ENCODE data around the gene LCOR. TPM values are rescaled to one million over a fixed set of nuclear protein-coding genes. Genes with fewer than 3 reads are reported as not detected.

The LCOR gene
- total and polyA plus RNA-seq, 2 of the 4 experiments (the other 2 are of a cell fraction) = 3.7 to 36.9 TPM

DNA sequence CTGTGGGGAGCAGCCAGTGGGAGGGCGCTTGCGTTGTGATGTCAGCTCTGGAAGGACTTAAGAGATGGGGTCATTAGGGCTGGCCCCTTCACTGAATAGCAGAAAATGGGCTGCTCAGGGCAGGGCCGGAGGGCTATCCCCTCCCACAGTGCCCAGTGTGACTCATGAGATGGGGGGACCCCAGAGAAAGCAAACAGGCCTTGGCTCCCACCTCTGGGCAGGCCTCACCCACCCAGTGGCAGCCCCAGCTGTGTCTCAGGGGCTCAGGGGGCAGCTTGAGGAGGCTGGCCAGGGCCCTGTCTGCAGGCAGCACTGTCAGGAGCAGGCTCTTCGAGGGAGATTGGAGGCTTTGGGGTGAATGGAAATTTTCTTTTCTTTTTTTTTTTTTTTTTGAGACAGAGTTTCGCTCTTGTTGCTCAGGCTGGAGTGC, 185.4 kb downstream of the LCOR start:
- H2AK9ac ChIP-seq (replicated peaks; ENCODE audit: low read depth, low read length, poor library complexity) = no peak overlapping the region
- POLR2A ChIA-PET (ENCODE audit: unreplicated experiment) = no interaction called here
- H3K27ac ChIP-seq (ENCODE audit: insufficient read depth, low read length) = no peak overlapping the region
- CTCF ChIA-PET = interaction anchor here (0.7 to 0.9 kb wide), 2 partner anchors 20 to 178 kb away, joined by 4 to 5 read pairs; no protein-coding TSS in a partner anchor
- TF ChIP-seq CHD1 (IDR thresholded peaks at IDR 0.05; ENCODE audit: low read depth, low read length) = no peak
- TF ChIP-seq FOS (IDR thresholded peaks at IDR 0.05; ENCODE audit: low read depth, low read length) = no peak
- no peak for TF ChIP-seq RFX5 (IDR thresholded peaks at IDR 0.05; ENCODE audit: low read depth, low read length)
- TF ChIP-seq, protein P1, sequence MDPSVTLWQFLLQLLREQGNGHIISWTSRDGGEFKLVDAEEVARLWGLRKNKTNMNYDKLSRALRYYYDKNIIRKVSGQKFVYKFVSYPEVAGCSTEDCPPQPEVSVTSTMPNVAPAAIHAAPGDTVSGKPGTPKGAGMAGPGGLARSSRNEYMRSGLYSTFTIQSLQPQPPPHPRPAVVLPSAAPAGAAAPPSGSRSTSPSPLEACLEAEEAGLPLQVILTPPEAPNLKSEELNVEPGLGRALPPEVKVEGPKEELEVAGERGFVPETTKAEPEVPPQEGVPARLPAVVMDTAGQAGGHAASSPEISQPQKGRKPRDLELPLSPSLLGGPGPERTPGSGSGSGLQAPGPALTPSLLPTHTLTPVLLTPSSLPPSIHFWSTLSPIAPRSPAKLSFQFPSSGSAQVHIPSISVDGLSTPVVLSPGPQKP (IDR thresholded peaks at IDR 0.05; ENCODE audit: borderline replicate concordance, low read depth, low read length) = no peak
- TF ChIP-seq, protein P2, sequence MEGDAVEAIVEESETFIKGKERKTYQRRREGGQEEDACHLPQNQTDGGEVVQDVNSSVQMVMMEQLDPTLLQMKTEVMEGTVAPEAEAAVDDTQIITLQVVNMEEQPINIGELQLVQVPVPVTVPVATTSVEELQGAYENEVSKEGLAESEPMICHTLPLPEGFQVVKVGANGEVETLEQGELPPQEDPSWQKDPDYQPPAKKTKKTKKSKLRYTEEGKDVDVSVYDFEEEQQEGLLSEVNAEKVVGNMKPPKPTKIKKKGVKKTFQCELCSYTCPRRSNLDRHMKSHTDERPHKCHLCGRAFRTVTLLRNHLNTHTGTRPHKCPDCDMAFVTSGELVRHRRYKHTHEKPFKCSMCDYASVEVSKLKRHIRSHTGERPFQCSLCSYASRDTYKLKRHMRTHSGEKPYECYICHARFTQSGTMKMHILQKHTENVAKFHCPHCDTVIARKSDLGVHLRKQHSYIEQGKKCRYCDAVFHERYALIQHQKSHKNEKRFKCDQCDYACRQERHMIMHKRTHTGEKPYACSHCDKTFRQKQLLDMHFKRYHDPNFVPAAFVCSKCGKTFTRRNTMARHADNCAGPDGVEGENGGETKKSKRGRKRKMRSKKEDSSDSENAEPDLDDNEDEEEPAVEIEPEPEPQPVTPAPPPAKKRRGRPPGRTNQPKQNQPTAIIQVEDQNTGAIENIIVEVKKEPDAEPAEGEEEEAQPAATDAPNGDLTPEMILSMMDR (conservative IDR thresholded peaks at IDR 0.05; ENCODE audit: low read depth, low read length) = no peak
- H4K5ac ChIP-seq (ENCODE audit: low read depth, low read length) = no peak overlapping the region
- H3K9me3 ChIP-seq (ENCODE audit: control insufficient read depth, insufficient read depth, low read length) = no peaks in the 10 kb centered on the region
- no CpG with 5 or more reads among the region's 5 CpGs for WGBS, 2 experiments (ENCODE audit: extremely low coverage in 2 of 2, insufficient read length in 1 of 2)
- H4K8ac ChIP-seq (ENCODE audit: low read depth in 2 of 2, low read length in 2 of 2) = no peak overlapping the region
- no peak overlapping the region for H2BK120ac ChIP-seq (ENCODE audit: low read depth, low read length)
- dilution Hi-C loops (cut with HindIII; ENCODE audit: low sequenced_read_pairs, unreplicated experiment) (no loop called here), in situ Hi-C loops (cut with MboI; ENCODE audit: low sequenced_read_pairs) (no loop called here), intact Hi-C loops (cut with micrococcal nuclease) (no loop called here)
- no peak overlapping the region for H2BK15ac ChIP-seq (ENCODE audit: low read depth, low read length)
- H3K14ac ChIP-seq (replicated peaks; ENCODE audit: low read depth, low read length) = no peak overlapping the region
- H3K4me3 ChIP-seq (ENCODE audit: insufficient read depth, low read depth, low read length) = no peak overlapping the region
- H3K79me1 ChIP-seq (ENCODE audit: low read depth in 1 of 2, low read length in 2 of 2) = no peaks in the 10 kb centered on the region
- no peak overlapping the region for H2AFZ ChIP-seq (replicated peaks; ENCODE audit: low read length, poor library complexity)
- no peaks in the 10 kb centered on the region for H3K36me3 ChIP-seq (ENCODE audit: control insufficient read depth, insufficient read depth, low read length)
- peaks cover 10% of the 10 kb centered on the region for H3K27me3 ChIP-seq (ENCODE audit: control insufficient read depth, insufficient read depth, low read length)
- no peak for ATAC-seq (ENCODE audit: low read depth)
- peaks cover under 1% of the 10 kb centered on the region; the same call in 1 of the 2 replicates for H3K9me1 ChIP-seq (ENCODE audit: insufficient read depth, low read length)
- H3K18ac ChIP-seq (ENCODE audit: low read depth, low read length) = no peak overlapping the region
- no peak overlapping the region for H2AK5ac ChIP-seq (ENCODE audit: low read depth, low read length)
- no peak overlapping the region for H3K23ac ChIP-seq (ENCODE audit: low read depth, low read length)
- DNase-seq = no peak
- H3K4me2 ChIP-seq (ENCODE audit: low read depth, low read length) = no peak overlapping the region
- no TSS peak for BruUV-seq (replicated peaks)
- H4K20me1 ChIP-seq (ENCODE audit: insufficient read depth, low read length) = no peaks in the 10 kb centered on the region
- no peak overlapping the region for H3K56ac ChIP-seq (ENCODE audit: extremely low read depth, insufficient read depth, low read length)
- no peaks in the 10 kb centered on the region; the same call in 1 of the 2 replicates for H3K4me1 ChIP-seq (ENCODE audit: control insufficient read depth, insufficient read depth, low read length)
- no peak overlapping the region for H2BK20ac ChIP-seq (ENCODE audit: low read depth, low read length)
- no peak overlapping the region for H2BK5ac ChIP-seq (ENCODE audit: low read depth, low read length, poor library complexity, severe bottlenecking)
- H3K4ac ChIP-seq (ENCODE audit: low read depth, low read length) = no peak overlapping the region
- H3K9ac ChIP-seq (ENCODE audit: low read depth, low read length) = no peak overlapping the region
- no peak overlapping the region for H4K91ac ChIP-seq (ENCODE audit: insufficient read depth, low read depth, low read length)

All from IMR-90 (cell line).